Measurements from ENCODE around the gene RPAIN.

The RPAIN gene, protein sequence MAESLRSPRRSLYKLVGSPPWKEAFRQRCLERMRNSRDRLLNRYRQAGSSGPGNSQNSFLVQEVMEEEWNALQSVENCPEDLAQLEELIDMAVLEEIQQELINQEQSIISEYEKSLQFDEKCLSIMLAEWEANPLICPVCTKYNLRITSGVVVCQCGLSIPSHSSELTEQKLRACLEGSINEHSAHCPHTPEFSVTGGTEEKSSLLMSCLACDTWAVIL

DNA sequence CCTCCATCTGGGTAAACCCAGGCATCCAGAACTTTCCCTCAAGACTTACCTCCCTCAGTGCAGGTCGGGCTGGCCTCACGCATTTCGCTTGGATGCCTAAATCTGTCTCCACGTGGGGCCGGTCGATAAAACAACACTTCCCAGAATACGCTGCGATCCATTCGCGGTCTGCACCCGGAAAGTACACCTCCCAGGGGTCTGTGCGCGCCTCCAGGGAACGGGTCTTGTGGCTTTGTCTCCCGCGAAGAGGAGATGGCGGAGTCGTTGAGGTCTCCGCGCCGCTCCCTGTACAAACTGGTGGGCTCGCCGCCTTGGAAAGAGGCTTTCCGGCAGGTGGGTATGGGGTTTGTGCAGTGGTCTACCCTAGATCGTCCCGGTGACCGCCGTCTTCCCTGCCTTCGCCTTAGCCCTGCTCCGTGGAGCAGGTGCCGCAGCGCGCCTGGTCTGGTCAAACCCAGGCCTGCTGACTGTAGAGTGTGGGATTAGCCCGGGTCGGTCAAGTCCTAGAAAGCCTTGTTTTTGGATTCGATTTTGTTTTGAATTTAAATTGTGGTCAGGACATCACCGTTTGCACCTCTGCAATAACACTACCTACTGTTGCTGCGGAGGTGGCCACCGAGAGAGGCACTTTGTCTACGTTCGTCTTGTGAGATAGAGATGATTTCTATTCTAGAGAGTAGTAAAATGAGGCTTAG is at the start of gene RPAIN:
Gene RPAIN (plus strand): TSS at position 224 of the 695 bp plus-strand sequence. CDS start 29 bp downstream, at position 253.
- DNase-seq (ENCODE audit: low read depth in 2 of 2): peak; percentile 64 to 77

DNA sequence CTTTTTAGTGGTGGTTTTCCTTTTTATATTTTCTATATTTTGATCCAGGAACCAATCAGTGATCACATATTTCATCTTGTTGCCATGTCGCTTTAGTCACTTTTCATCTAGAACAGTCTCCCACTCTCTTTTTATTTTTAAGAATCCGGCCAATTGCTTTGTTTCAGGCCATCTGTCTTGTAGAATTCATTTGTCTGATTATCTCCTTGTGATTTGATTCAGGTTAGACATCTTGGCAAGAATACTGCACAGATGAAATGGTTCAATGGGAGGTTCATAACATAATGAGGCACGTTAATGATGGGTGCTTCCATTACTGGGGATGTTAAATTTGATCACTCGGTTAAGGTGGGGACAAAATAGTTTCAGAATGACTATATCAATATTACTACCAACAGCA is 49.6 kb upstream of the RPAIN start:
- DNase-seq (ENCODE audit: low read depth in 2 of 2): no peak

- DNase-seq (ENCODE audit: low read depth in 2 of 2): no peak
Observed at GRCh38 chr17:5373112-5373511, 46.9 kb upstream of the RPAIN start.

GRCh38 chr17:5378566-5379207 is 41.3 kb upstream of the RPAIN start:
- no peak for DNase-seq (ENCODE audit: low read depth in 2 of 2)

DNA sequence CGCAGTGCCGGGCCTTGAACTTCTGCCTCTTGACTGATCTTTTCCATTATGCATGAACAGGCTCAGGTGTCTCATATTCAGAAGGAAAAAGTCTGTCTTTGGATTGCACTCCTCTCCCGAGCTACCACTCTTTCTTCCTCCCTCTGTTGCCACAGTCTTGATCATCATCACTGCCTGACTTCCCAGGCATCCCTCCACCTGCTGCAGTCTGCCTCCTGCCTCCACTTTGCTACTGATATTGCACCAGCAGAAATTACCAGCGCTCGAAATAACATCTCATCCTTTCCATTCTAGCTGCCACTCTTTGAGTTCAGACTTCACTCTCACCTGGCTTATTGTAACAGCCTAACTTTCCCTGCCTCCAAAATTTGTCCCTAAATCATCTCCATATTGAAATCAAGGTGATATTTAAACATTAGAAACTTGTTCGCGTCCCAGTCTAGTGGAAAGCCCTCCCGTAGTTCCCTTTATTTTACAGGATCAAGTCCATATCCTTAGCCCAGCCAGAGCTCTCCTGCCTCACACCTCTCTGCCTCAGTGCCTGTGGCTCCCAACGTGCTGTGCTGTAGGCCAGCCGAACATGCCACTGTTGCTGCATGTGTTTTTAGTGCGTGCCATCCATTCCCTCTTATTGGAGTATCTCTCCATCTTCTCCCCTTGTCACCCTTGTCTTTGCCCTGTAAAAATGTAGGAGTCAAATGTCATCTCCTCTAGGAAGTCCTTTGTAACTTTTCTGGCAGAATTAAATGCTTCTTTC is 40.5 kb upstream of the RPAIN start:
- DNase-seq (ENCODE audit: low read depth in 2 of 2): no peak

GRCh38 chr17:5380491-5381135 is 39.4 kb upstream of the RPAIN start:
- DNase-seq (ENCODE audit: low read depth in 2 of 2): no peak

DNA sequence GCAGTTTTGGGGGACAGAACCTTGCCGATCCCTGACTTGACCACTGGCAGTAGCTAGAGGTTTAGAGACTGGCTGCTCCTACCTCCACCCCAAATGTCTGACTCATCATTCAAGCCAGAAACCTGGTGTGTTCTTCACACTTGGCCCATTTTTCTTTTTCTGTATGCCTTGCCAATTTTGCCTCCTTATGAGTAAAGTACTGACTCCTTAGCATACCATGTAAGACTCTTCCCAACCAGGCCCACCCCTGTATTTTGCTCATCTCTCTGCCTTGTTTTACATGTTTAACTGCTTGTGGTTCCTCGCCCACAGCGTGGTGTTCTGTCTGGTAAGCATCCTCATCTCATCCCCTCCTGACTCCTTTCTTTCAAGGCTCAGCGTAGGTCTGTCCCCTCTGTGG is 38.4 kb upstream of the RPAIN start:
- DNase-seq (ENCODE audit: low read depth in 2 of 2): no peak

DNA sequence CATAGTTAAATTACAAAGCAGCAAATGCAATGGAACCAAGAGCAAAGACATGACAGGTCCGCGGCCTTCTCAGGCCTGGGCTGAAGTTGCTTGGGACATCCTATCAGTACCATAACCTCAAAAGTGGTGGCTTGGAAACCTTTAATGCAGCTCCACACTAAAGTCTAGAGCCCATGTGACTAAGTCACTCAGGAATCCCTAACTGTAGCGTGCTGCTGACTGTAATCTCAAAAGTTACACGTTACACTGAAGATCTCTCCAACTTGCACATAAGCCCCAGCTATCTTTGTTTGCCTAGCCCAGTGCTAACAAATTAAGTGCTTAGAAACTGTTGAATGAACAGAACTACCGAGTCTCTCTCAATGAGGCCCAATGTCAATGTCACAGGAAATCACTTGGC is 28.3 kb upstream of the RPAIN start:
- DNase-seq (ENCODE audit: low read depth in 2 of 2): no peak

- DNase-seq (ENCODE audit: low read depth in 2 of 2): no peak
Observed at GRCh38 chr17:5396612-5397011, 23.4 kb upstream of the RPAIN start.

- DNase-seq (ENCODE audit: low read depth in 2 of 2): no peak
Observed at GRCh38 chr17:5399767-5400166, 20.2 kb upstream of the RPAIN start.

- no peak for DNase-seq (ENCODE audit: low read depth in 2 of 2)
Observed at GRCh38 chr17:5405400-5405799, 14.6 kb upstream of the RPAIN start.

- no peak for DNase-seq (ENCODE audit: low read depth in 2 of 2)
Observed at GRCh38 chr17:5408186-5408585, 11.8 kb upstream of the RPAIN start.

DNA sequence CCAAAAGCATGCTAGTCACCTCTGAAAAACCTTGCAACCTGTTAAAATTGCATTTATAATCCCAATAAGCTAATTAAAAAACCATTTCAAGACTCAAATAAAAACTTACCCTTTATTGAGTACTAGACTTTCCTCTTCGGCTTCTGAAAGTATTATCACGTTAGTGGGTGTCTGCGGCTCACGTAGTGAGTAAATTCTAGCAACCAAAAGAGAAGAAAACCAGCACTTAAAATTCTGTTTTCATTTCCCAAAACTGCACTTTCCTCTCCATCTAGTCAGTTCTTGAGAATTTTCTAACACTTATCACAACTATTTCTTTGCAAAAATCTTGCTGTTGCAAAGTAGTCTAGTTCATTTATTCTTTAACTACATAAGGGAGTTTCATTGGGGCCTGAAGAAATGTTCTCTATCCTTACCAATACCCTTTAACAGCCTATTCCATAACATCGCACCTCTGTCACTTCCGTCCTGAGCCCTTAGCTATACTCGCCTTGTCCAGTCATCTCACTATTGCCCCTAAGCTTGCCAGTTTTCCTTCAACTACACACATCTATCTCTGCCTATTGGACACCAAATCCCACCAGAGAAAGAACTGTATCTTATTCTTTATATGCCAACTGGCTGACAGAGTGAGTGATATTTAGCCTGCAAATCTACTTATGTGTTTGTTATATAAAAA is 9.2 kb upstream of the RPAIN start:
- DNase-seq (ENCODE audit: low read depth in 2 of 2): no peak

- no peak for DNase-seq (ENCODE audit: low read depth in 2 of 2)
Observed at GRCh38 chr17:5413682-5414081, 6.3 kb upstream of the RPAIN start.

DNA sequence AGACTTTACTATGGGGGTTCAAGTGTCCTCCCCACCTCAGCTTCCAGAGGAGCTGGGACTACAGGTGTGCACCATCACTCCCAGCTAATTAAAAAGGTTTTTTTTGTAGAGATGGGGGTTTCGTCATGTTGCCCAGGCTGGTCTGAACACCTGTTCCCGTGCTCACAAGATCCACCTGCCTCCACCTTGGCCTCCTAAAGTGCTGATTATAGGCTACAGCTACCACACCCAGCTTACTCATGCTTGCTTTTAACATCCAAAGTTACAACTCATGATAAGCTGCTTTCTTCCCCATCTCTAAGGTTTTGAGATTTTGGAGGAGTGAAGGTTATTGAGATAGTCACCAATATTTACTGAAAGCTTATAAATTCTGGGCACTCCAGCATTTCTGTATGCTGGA is 3.1 kb upstream of the RPAIN start:
- no peak for DNase-seq (ENCODE audit: low read depth in 2 of 2)

GRCh38 chr17:5418858-5419355 is 1.1 kb upstream of the RPAIN start:
- DNase-seq (ENCODE audit: low read depth in 2 of 2): peak; percentile 21 to 55

DNA sequence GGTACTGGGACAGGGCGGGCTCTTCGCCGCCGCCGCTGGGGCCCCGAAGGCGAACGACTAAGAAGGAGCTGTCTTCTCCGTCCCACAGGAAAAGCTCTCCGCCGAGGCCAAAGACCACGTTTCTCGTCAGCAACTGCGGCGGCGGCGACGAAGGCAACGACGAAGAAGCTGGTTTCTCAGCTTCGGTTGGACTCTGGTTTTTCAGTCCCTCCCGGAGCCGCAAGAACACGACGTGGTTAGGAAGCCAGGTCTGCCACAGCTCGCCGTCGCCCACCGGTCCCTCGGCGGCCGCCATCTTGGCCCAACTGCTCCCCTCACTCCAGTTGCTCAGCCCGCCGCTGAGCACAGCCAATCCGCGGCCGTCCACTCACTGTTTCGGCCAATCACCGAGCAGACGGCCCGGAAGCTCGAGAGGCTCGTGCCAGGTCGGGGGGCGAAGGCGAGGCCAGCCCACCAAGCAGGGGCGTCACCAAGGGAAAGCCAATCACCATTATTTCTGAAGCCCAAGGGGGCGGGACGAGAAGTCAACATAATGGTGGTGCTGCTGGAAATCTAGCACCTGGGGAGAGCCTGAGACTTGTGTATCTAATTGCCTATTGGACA is 525 bp upstream of the RPAIN start, which contains the start of gene NUP88:
Gene NUP88 (minus strand): TSS at position 307 of the 603 bp plus-strand sequence. CDS start 12 bp downstream, at position 295.
- DNase-seq (ENCODE audit: low read depth in 2 of 2): peak; percentile 92 to 94

GRCh38 chr17:5422505-5422904 is 2.5 kb downstream of the RPAIN start:
- no peak for DNase-seq (ENCODE audit: low read depth in 2 of 2)

DNA sequence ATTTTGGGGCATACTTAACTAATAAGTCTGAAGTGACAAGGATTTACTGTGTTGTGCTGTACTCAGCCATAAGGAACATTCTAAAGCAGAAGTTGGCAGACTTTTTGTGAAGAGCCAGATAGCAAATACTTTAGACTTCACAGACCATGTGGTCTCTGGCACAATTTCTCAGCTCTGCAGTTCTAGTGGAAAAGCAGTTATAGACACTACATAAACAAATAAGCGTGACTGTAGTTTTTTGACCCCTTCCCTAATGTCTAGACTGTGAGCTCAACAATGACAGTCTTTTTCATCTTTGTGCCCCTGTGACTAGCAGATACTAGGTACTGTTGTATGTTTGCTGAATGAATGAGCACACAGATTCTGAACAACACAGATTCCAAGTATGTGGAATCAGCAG is 4.9 kb downstream of the RPAIN start:
- DNase-seq (ENCODE audit: low read depth in 2 of 2): no peak

DNA sequence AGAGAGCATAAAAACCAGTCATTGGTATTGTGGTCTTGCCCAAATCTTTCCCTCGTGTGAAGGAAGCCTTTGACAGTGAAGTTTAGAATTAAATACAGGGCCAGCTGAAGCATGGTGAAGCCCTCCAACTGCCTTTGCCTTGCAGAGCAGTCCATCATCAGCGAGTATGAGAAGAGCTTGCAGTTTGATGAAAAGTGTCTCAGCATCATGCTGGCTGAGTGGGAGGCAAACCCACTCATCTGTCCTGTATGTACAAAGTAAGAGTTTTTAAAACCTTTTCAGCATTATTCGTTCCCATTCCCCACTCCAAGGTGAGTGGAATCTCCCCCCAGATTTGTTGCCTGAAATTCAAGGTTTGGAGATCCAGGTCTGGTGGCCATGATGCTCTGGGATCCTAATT is 5.8 kb downstream of the RPAIN start:
- no peak for DNase-seq (ENCODE audit: low read depth in 2 of 2)
